Measurements from ENCODE around the gene ADAMTS7. TPM values are rescaled to one million over a fixed set of nuclear protein-coding genes. Genes with fewer than 3 reads are reported as not detected.
"Not testable (repeated sequence)": the region's sequence is repeated elsewhere in the genome, so short reads cannot be mapped to it uniquely, and the experiment has no call there.

ADAMTS7 gene
- total RNA-seq, 1 donor from 2014 or later, result 27.4 TPM

GRCh38 chr15:78740904-78741274 is 70.4 kb downstream of the ADAMTS7 start:
- H3K4me3 ChIP-seq (ENCODE audit: low read depth, low read length), result no peak overlapping the region
- H3K27me3 ChIP-seq (ENCODE audit: control insufficient read depth, insufficient read depth, low read length), result no peaks in the 10 kb centered on the region
- DNase-seq (ENCODE audit: low read depth), result no peak
- H3K36me3 ChIP-seq (ENCODE audit: control insufficient read depth, insufficient read depth, low read length), result no peaks in the 10 kb centered on the region
- TF ChIP-seq CTCF (IDR thresholded peaks at IDR 0.05; ENCODE audit: insufficient read depth, low read length, poor library complexity, severe bottlenecking), result no peak

- Histone ChIP-seq H3K27me3 (ENCODE audit: control insufficient read depth, insufficient read depth, low read length) (no peaks in the 10 kb centered on the region), H3K36me3 (ENCODE audit: control insufficient read depth, insufficient read depth, low read length) (no peaks in the 10 kb centered on the region), H3K4me3 (ENCODE audit: low read depth, low read length) (no peak overlapping the region)
- no peak for DNase-seq (ENCODE audit: low read depth)
- peak; percentile 67 for TF ChIP-seq CTCF (IDR thresholded peaks at IDR 0.05; ENCODE audit: insufficient read depth, low read length, poor library complexity, severe bottlenecking)
Observed at GRCh38 chr15:78739996-78740903, 71.0 kb downstream of the ADAMTS7 start.

GRCh38 chr15:78739206-78739605 is 72.1 kb downstream of the ADAMTS7 start:
- DNase-seq (ENCODE audit: low read depth), result no peak
- Histone ChIP-seq H3K4me3 (ENCODE audit: low read depth, low read length) (no peak overlapping the region), H3K27me3 (ENCODE audit: control insufficient read depth, insufficient read depth, low read length) (no peaks in the 10 kb centered on the region), H3K36me3 (ENCODE audit: control insufficient read depth, insufficient read depth, low read length) (no peaks in the 10 kb centered on the region)
- TF ChIP-seq CTCF (IDR thresholded peaks at IDR 0.05; ENCODE audit: insufficient read depth, low read length, poor library complexity, severe bottlenecking), result no peak

GRCh38 chr15:78737931-78738558 is 73.2 kb downstream of the ADAMTS7 start:
- not testable (repeated sequence) for H3K4me3 ChIP-seq (ENCODE audit: low read depth, low read length); H3K27me3 ChIP-seq (ENCODE audit: control insufficient read depth, insufficient read depth, low read length); DNase-seq (ENCODE audit: low read depth); H3K36me3 ChIP-seq (ENCODE audit: control insufficient read depth, insufficient read depth, low read length)
- peak; percentile 76 for TF ChIP-seq CTCF (IDR thresholded peaks at IDR 0.05; ENCODE audit: insufficient read depth, low read length, poor library complexity, severe bottlenecking)

- DNase-seq (ENCODE audit: low read depth), result no peak
- Histone ChIP-seq H3K36me3 (ENCODE audit: control insufficient read depth, insufficient read depth, low read length) (no peaks in the 10 kb centered on the region), H3K4me3 (ENCODE audit: low read depth, low read length) (no peak overlapping the region), H3K27me3 (ENCODE audit: control insufficient read depth, insufficient read depth, low read length) (no peaks in the 10 kb centered on the region)
- TF ChIP-seq CTCF (IDR thresholded peaks at IDR 0.05; ENCODE audit: insufficient read depth, low read length, poor library complexity, severe bottlenecking), result no peak
Observed at GRCh38 chr15:78737187-78737820, 74.0 kb downstream of the ADAMTS7 start.

- H3K4me3 ChIP-seq (ENCODE audit: low read depth, low read length); DNase-seq (ENCODE audit: low read depth); H3K27me3 ChIP-seq (ENCODE audit: control insufficient read depth, insufficient read depth, low read length); H3K36me3 ChIP-seq (ENCODE audit: control insufficient read depth, insufficient read depth, low read length): not testable (repeated sequence)
Observed at GRCh38 chr15:78736286-78736685, 75.0 kb downstream of the ADAMTS7 start.
